A673 (cell line): ENCODE measurements around the gene LRRTM3. TPM values are rescaled to one million over a fixed set of nuclear protein-coding genes. Genes with fewer than 3 reads are reported as not detected.

Experiments
- BruUV-seq: library from RNA; stranded (reverse); fragments of 400-500 nt; replicated peaks from 2 replicates; lab custom pipeline; 2021; lab: Mats Ljungman, UMichigan
- CTCF ChIA-PET: fragments of 300-600 bp; sonication (Branson Sonifier 250); formaldehyde crosslinking; loops from one replicate; lab custom pipeline; 2022; ENCODE audit warnings: antibody characterized with exemption; lab: Charles Lee
- POLR2A ChIA-PET: fragments of 300-600 bp; sonication (Branson Sonifier 250); formaldehyde crosslinking; loops from one replicate; lab custom pipeline; 2022; ENCODE audit warnings: antibody characterized with exemption; ENCODE audit not compliant: low non-redundant PET; lab: Charles Lee
- DNase-seq: peaks from one replicate; pipeline ENCODE4 v3.0.0-alpha.2; 2015; ENCODE audit warnings: low spot score
- H3K27ac ChIP-seq: fragments of 200-600 bp; sonication (generic); 2 replicates; pipeline ENCODE4 v1.5.1; 2016; ENCODE audit warnings: mixed run types, low read depth, mild to moderate bottlenecking, mixed read lengths, antibody characterized with exemption, low read length; ENCODE audit not compliant: poor library complexity, severe bottlenecking
- H3K27me3 ChIP-seq: fragments of 200-600 bp; sonication (generic); replicated peaks from 2 replicates; pipeline ENCODE4 v1.6.1; 2017; ENCODE audit warnings: mixed run types, low read depth, mild to moderate bottlenecking, mixed read lengths, antibody characterized with exemption, low read length; ENCODE audit not compliant: insufficient read depth, poor library complexity
- H3K36me3 ChIP-seq: fragments of 200-600 bp; sonication (generic); 2 replicates; pipeline ENCODE4 v1.6.1; 2016; ENCODE audit warnings: mixed run types, mild to moderate bottlenecking, mixed read lengths, antibody characterized with exemption, low read length; ENCODE audit not compliant: insufficient read depth, poor library complexity, severe bottlenecking
- H3K4me1 ChIP-seq: fragments of 200-600 bp; sonication (generic); 2 replicates; pipeline ENCODE4 v1.6.1; 2017; ENCODE audit warnings: mixed run types, mild to moderate bottlenecking, mixed read lengths, antibody characterized with exemption, low read length; ENCODE audit not compliant: insufficient read depth, poor library complexity, severe bottlenecking
- H3K4me3 ChIP-seq: fragments of 200-600 bp; sonication (generic); 2 replicates; pipeline ENCODE4 v1.5.1; 2016; ENCODE audit warnings: low read depth, mixed run types, mild to moderate bottlenecking, mixed read lengths, low read length; ENCODE audit not compliant: poor library complexity, severe bottlenecking
- H3K9me3 ChIP-seq: fragments of 200-600 bp; sonication (generic); 2 replicates; pipeline ENCODE4 v1.6.1; 2016; ENCODE audit warnings: mixed run types, low read depth, mild to moderate bottlenecking, mixed read lengths, antibody characterized with exemption, low read length; ENCODE audit not compliant: poor library complexity, severe bottlenecking
- EZH2 ChIP-seq: fragments of 200-600 bp; sonication (generic); IDR thresholded peaks from 2 replicates; pipeline ENCODE4 v1.6.1; 2017; ENCODE audit warnings: borderline replicate concordance, low read depth, mild to moderate bottlenecking, mixed read lengths, antibody characterized with exemption, low read length; ENCODE audit not compliant: poor library complexity, severe bottlenecking
- intact Hi-C: fragments of 100-400 bp; cut with micrococcal nuclease; formaldehyde crosslinking; loops from one replicate; pipeline ENCODE4 v1.10.0; 2022; ENCODE audit not compliant: unreplicated experiment
- total RNA-seq: library from RNA; stranded (reverse); gene quantifications from 2 replicates; pipeline ENCODE4 v1.2.3, GENCODE V29; 2021
- TF ChIP-seq, protein P1 (sequence below): fragments of 300-800, 200-600 bp; sonication (generic); conservative IDR thresholded peaks from 2 replicates; pipeline ENCODE4 v1.5.1; 2017; ENCODE audit warnings: low read depth, mild to moderate bottlenecking, antibody characterized with exemption, low read length, moderate library complexity, mixed read lengths

Gene LRRTM3
- total RNA-seq, 1 experiment from 2014 or later = not detected

DNA sequence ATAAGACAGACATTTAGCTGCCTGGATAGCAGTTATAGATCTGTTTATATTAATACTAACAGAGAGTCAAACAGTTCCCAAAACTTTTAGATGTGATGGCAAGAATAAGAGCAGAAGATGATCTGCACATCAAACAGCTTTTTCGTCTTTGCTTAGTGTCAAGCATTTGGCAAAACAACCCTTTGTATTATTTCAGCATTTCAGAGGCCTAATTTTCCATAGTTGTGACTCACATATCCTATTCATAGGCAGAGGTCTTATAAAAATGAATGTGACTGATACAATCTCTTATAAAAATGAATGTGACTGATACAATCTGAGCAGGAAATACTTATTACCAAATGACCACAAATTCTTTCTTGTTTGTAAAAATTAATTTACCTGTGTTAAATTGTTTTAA lies 71.2 kb downstream of the LRRTM3 start:
- Histone ChIP-seq H3K4me1 (no peaks in the 10 kb centered on the region), H3K4me3 (no peak overlapping the region), H3K9me3 (no peaks in the 10 kb centered on the region), H3K27ac (no peak overlapping the region), H3K27me3 (no peaks in the 10 kb centered on the region), H3K36me3 (no peaks in the 10 kb centered on the region)
- DNase-seq = no peak
- POLR2A ChIA-PET = no interaction called here
- intact Hi-C loops = no loop called here
- CTCF ChIA-PET = interaction anchor here (0.6 kb wide), 1 partner anchor 9 kb away, joined by 3 read pairs; no protein-coding TSS in a partner anchor
- no TSS peak for BruUV-seq
- TF ChIP-seq, protein P1, sequence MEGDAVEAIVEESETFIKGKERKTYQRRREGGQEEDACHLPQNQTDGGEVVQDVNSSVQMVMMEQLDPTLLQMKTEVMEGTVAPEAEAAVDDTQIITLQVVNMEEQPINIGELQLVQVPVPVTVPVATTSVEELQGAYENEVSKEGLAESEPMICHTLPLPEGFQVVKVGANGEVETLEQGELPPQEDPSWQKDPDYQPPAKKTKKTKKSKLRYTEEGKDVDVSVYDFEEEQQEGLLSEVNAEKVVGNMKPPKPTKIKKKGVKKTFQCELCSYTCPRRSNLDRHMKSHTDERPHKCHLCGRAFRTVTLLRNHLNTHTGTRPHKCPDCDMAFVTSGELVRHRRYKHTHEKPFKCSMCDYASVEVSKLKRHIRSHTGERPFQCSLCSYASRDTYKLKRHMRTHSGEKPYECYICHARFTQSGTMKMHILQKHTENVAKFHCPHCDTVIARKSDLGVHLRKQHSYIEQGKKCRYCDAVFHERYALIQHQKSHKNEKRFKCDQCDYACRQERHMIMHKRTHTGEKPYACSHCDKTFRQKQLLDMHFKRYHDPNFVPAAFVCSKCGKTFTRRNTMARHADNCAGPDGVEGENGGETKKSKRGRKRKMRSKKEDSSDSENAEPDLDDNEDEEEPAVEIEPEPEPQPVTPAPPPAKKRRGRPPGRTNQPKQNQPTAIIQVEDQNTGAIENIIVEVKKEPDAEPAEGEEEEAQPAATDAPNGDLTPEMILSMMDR = no peak
- no peak for TF ChIP-seq EZH2

DNA sequence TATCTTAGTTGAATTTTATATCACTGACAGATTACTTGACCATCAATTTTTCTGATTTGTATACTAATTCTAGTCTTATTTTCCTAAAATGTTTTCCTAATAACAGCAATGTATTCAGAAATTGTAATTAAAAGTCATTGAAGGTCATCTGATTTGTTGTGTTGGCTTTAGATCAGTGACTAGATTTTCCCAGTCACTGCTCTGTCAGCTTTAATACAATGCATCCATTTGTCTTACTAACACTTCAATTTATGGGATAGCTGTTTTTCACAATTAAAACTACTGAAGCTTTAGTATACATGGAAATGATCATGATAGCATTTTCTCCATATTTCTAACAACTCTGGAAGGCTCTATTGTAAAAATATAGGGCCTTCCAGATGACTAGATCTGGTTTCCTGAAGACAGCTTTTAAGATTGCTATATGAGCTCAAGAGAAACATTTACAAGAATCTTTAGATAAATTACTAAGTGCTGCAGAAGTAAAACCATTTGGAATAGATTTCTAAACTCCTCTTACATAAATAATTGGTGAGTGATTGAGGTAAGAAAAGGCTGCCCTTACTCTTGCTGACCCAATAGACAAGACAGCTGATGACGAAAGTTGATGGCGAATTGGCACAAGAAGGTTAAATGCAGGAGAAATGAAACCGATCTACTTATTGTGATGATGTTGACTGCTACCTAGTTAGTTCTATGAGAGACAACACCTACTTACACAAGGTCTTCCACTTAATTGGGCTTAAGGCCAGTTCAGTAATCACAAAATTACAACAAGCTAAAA lies 74.1 kb downstream of the LRRTM3 start:
- no peak for TF ChIP-seq EZH2
- TF ChIP-seq, protein P1 = no peak
- Histone ChIP-seq H3K9me3 (no peaks in the 10 kb centered on the region), H3K4me1 (no peaks in the 10 kb centered on the region)

DNA sequence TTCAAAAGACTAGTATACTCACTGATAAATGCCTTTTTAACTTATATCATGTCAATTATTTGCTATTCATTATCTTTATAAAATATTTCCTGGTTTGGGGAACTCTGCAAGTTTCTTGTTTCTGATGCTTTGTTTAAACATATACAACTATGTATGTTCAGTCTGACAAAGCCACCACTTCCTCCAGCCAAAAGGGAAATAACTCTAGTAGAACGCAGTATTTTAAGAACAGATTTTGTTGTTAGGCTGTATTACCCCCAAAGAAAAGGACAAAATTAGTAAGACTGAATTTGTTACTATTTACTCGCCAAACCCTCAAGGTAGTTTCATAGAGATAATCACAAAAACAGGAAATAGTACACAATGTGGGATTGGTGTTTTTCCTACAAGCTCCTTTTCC lies 78.9 kb downstream of the LRRTM3 start:
- no peak for TF ChIP-seq EZH2
- TF ChIP-seq, protein P1 = no peak
- intact Hi-C loops = no loop called here
- Histone ChIP-seq H3K27ac (no peak overlapping the region), H3K27me3 (no peaks in the 10 kb centered on the region), H3K4me1 (no peaks in the 10 kb centered on the region), H3K4me3 (no peak overlapping the region), H3K9me3 (no peaks in the 10 kb centered on the region), H3K36me3 (no peaks in the 10 kb centered on the region)
- CTCF ChIA-PET = no interaction called here
- POLR2A ChIA-PET = no interaction called here
- BruUV-seq = no TSS peak
- no peak for DNase-seq

More for the DNA sequence above, 74.1 kb downstream of the LRRTM3 start:
- no peaks in the 10 kb centered on the region for H3K36me3 ChIP-seq
- no peak overlapping the region for H3K4me3 ChIP-seq
- CTCF ChIA-PET = no interaction called here
- DNase-seq = no peak
- H3K27me3 ChIP-seq = no peaks in the 10 kb centered on the region
- no peak overlapping the region for H3K27ac ChIP-seq
- POLR2A ChIA-PET = no interaction called here
- intact Hi-C loops = no loop called here
- BruUV-seq = no TSS peak
